WTC11 (cell line): ENCODE data around the gene SLC7A7. TPM values are rescaled to one million over a fixed set of nuclear protein-coding genes. Genes with fewer than 3 reads are reported as not detected.

Source experiments
- ATAC-seq: fragments of 200-7000 bp; cut with Tn5 transposase; 2 replicates; pipeline ENCODE4 v1.10.0; 2021; ENCODE audit warnings: mild to moderate bottlenecking, moderate library complexity
- CTCF ChIA-PET: fragments of 300-600 bp; sonication (Branson Sonifier 250); formaldehyde crosslinking; loops from one replicate; lab custom pipeline; 2021; ENCODE audit warnings: antibody characterized with exemption; lab: Charles Lee
- POLR2A ChIA-PET: fragments of 350-600 bp; sonication (Branson Sonifier 250); formaldehyde crosslinking; loops from one replicate; lab custom pipeline; 2021; ENCODE audit warnings: antibody characterized with exemption; lab: Charles Lee
- DNase-seq: peaks from one replicate; pipeline ENCODE4 v3.0.0; 2021; ENCODE audit warnings: low spot score
- H3K27ac Mint-ChIP-seq: 2 replicates; pipeline ENCODE4 v1.8.0; 2021; ENCODE audit warnings: mixed read lengths
- H3K27me3 Mint-ChIP-seq: 2 replicates; pipeline ENCODE4 v1.8.0; 2021; ENCODE audit warnings: low read depth, mild to moderate bottlenecking, moderate library complexity, mixed read lengths
- H3K36me3 Mint-ChIP-seq: 2 replicates; pipeline ENCODE4 v1.8.0; 2021; ENCODE audit warnings: mixed read lengths
- H3K4me1 Mint-ChIP-seq: 2 replicates; pipeline ENCODE4 v1.8.0; 2022; ENCODE audit warnings: mixed read lengths
- H3K4me3 Mint-ChIP-seq: 2 replicates; pipeline ENCODE4 v1.8.0; 2021; ENCODE audit warnings: mild to moderate bottlenecking, moderate library complexity, mixed read lengths
- H3K9me3 Mint-ChIP-seq: 2 replicates; pipeline ENCODE4 v1.8.0; 2021; ENCODE audit warnings: mixed read lengths
- ARID4B ChIP-seq: sonication (generic); formaldehyde crosslinking; IDR thresholded peaks from 2 replicates; pipeline ENCODE4 v1.8.0; 2023; ENCODE audit warnings: missing genetic modification reagents, mild to moderate bottlenecking, borderline replicate concordance
- ATF3 ChIP-seq: sonication (generic); formaldehyde crosslinking; conservative IDR thresholded peaks from 2 replicates; pipeline ENCODE4 v1.8.1; 2022; ENCODE audit warnings: mild to moderate bottlenecking, missing genetic modification reagents
- ETV6 ChIP-seq: sonication (generic); formaldehyde crosslinking; IDR thresholded peaks from 2 replicates; pipeline ENCODE4 v1.8.1; 2022; ENCODE audit warnings: mild to moderate bottlenecking, missing genetic modification reagents
- FOXP1 ChIP-seq: sonication (generic); formaldehyde crosslinking; IDR thresholded peaks from 2 replicates; pipeline ENCODE4 v1.8.0; 2022; ENCODE audit warnings: missing genetic modification reagents, mild to moderate bottlenecking, moderate library complexity, borderline replicate concordance
- HMGXB4 ChIP-seq: sonication (generic); formaldehyde crosslinking; IDR thresholded peaks from 2 replicates; pipeline ENCODE4 v1.8.1; 2023; ENCODE audit warnings: mild to moderate bottlenecking, moderate library complexity, missing genetic modification reagents
- KAT7 ChIP-seq: sonication (generic); formaldehyde crosslinking; IDR thresholded peaks from 2 replicates; pipeline ENCODE4 v1.8.1; 2023; ENCODE audit warnings: missing genetic modification reagents, mild to moderate bottlenecking, borderline replicate concordance
- MLX ChIP-seq: sonication (generic); formaldehyde crosslinking; IDR thresholded peaks from 2 replicates; pipeline ENCODE4 v1.8.1; 2023; ENCODE audit warnings: mild to moderate bottlenecking, missing genetic modification reagents, moderate library complexity
- STAT6 ChIP-seq: sonication (generic); formaldehyde crosslinking; conservative IDR thresholded peaks from 2 replicates; pipeline ENCODE4 v1.8.1; 2023; ENCODE audit warnings: mild to moderate bottlenecking, low read depth, missing genetic modification reagents, moderate library complexity
- ZBTB43 ChIP-seq: sonication (generic); formaldehyde crosslinking; IDR thresholded peaks from 2 replicates; pipeline ENCODE4 v1.8.1; 2023; ENCODE audit warnings: mild to moderate bottlenecking, missing genetic modification reagents
- ZMAT4 ChIP-seq: fragments of 250-450 bp; sonication (Bioruptor Pico); IDR thresholded peaks from 2 replicates; pipeline ENCODE4 v1.9.0; 2021; ENCODE audit warnings: mild to moderate bottlenecking
- ZNF532 ChIP-seq: fragments of 250-450 bp; sonication (Bioruptor Pico); IDR thresholded peaks from 2 replicates; pipeline ENCODE4 v1.9.0; 2021; ENCODE audit warnings: mild to moderate bottlenecking, borderline replicate concordance
- total RNA-seq: library from RNA; stranded (reverse); gene quantifications from 3 replicates; pipeline ENCODE4 v1.2.3, GENCODE V29; 2021

SLC7A7 gene
- total RNA-seq, 1 experiment from 2014 or later, result 4.3 TPM

GRCh38 chr14:22747769-22748168 is 67.5 kb downstream of the SLC7A7 start:
- no peaks in the 10 kb centered on the region for H3K36me3 Mint-ChIP-seq

GRCh38 chr14:22740020-22740419 is 75.2 kb downstream of the SLC7A7 start:
- Mint-ChIP-seq H3K9me3 (peaks cover 15% of the 10 kb centered on the region), H3K36me3 (no peaks in the 10 kb centered on the region; the same call in 1 of the 2 replicates), H3K4me3 (no peak overlapping the region), H3K4me1 (no peaks in the 10 kb centered on the region), H3K27me3 (peaks cover 3% of the 10 kb centered on the region; the same call in 1 of the 2 replicates), H3K27ac (no peak overlapping the region)
- CTCF ChIA-PET, result interaction anchor here (0.9 kb wide), 1 partner anchor 170 kb away, joined by 3 read pairs; no protein-coding TSS in a partner anchor
- DNase-seq (no peak), ATAC-seq (no peak)
- TF ChIP-seq HMGXB4, result no peak
- POLR2A ChIA-PET, result no interaction called here

More at GRCh38 chr14:22747769-22748168, 67.5 kb downstream of the SLC7A7 start:
- ATAC-seq, result no peak
- no peak overlapping the region for H3K27ac Mint-ChIP-seq
- peaks cover 14% of the 10 kb centered on the region for H3K4me1 Mint-ChIP-seq
- ChIA-PET CTCF (interaction anchor here (0.9 to 1.0 kb wide), 2 partner anchors 95 to 105 kb away, joined by 3 read pairs; no protein-coding TSS in a partner anchor), POLR2A (no interaction called here)
- no peaks in the 10 kb centered on the region for H3K9me3 Mint-ChIP-seq
- no peak overlapping the region for H3K4me3 Mint-ChIP-seq
- no peak for TF ChIP-seq ARID4B (CRISPR knock-in tag)
- DNase-seq, result no peak
- no peaks in the 10 kb centered on the region for H3K27me3 Mint-ChIP-seq

- DNase-seq (no peak), ATAC-seq (no peak)
- ChIA-PET CTCF (interaction anchor here (0.9 kb wide), 1 partner anchor 169 kb away, joined by 3 read pairs; no protein-coding TSS in a partner anchor), POLR2A (no interaction called here)
- TF ChIP-seq KAT7 (CRISPR knock-in tag) (no peak), ZMAT4 (CRISPR knock-in tag) (no peak), MLX (no peak), ZNF532 (CRISPR knock-in tag) (no peak), FOXP1 (no peak), STAT6 (CRISPR knock-in tag) (no peak), ATF3 (no peak), ZBTB43 (CRISPR knock-in tag) (no peak), ETV6 (CRISPR knock-in tag) (no peak)
- Mint-ChIP-seq H3K27ac (no peak overlapping the region), H3K36me3 (no peaks in the 10 kb centered on the region; the same call in 1 of the 2 replicates), H3K9me3 (peaks cover 15% of the 10 kb centered on the region), H3K27me3 (peaks cover 3% of the 10 kb centered on the region; the same call in 1 of the 2 replicates), H3K4me1 (no peaks in the 10 kb centered on the region), H3K4me3 (no peak overlapping the region)
Observed at GRCh38 chr14:22739423-22739822, 75.8 kb downstream of the SLC7A7 start.
